ENCODE data around the gene GUCD1.

GRCh38 chr22:24503843-24504338, 51.0 kb downstream of the GUCD1 start:
- TF ChIP-seq ZFP36 (IDR thresholded peaks at IDR 0.05; ENCODE audit: borderline replicate concordance, partially characterized antibody), result no peak
- no peak for TF ChIP-seq CTCF (IDR thresholded peaks at IDR 0.05)
- no peak for TF ChIP-seq POLR2A (IDR thresholded peaks at IDR 0.05; ENCODE audit: low read length)
- TF ChIP-seq USF2 (IDR thresholded peaks at IDR 0.05), result no peak
- TF ChIP-seq JUN (IDR thresholded peaks at IDR 0.05), result no peak
- no peak for TF ChIP-seq EP300 (IDR thresholded peaks at IDR 0.05)
- no peak for TF ChIP-seq ELK1 (IDR thresholded peaks at IDR 0.05; ENCODE audit: low read depth, low read length)
- no peak for TF ChIP-seq CEBPB (IDR thresholded peaks at IDR 0.05)
- no peak for TF ChIP-seq FOSL2 (IDR thresholded peaks at IDR 0.05)
- no peak for TF ChIP-seq FOSL2 (CRISPR knock-in tag; IDR thresholded peaks at IDR 0.05)
- TF ChIP-seq KDM1A (IDR thresholded peaks at IDR 0.05; ENCODE audit: low read depth), result no peak
